Left colon (tissue), 2 donors: Measurements from ENCODE around the gene GSDMA. TPM values are rescaled to one million over a fixed set of nuclear protein-coding genes. Genes with fewer than 3 reads are reported as not detected.

Experiments
- ATAC-seq: fragments of 200-7000 bp; cut with Tn5 transposase; one replicate; pipeline ENCODE4 v1.9.1; 2020; ENCODE audit warnings: mild to moderate bottlenecking, moderate library complexity
- DNase-seq, 2 donors: peaks; one replicate each; pipeline ENCODE4 v3.0.0-alpha.2; 2020
- intact Hi-C, 2 donors: fragments of 100-400 bp; cut with DNase I in 1 of 2; cut with micrococcal nuclease in 1 of 2; formaldehyde crosslinking; loops; one replicate each; pipeline versions ENCODE4 v1.11.2 to v1.14.0; 2022; cut with DNase I, micrococcal nuclease
- long read RNA-seq: library from polyadenylated mRNA; unstranded; transcript quantifications from one replicate; pipeline ENCODE4 v2.0.0, GENCODE V29; 2021
- total RNA-seq, 2 donors: library from RNA; stranded (reverse); fragmentation: NEBNext Ultra II Directional; extraction: Animal tissue kit (Norgen Biotek cat#: 25700); gene quantifications; one replicate each; pipeline ENCODE4 v1.2.1, GENCODE V29; 2021
- donor health status: DM: no; HTN: no; CAD: no.
- donor health status: DM: yes; HTN: yes; CAD: no.

GSDMA gene
- total RNA-seq, result under 1 TPM in 1 of 2 donors, not detected in 1; 0.58 TPM
- long read RNA-seq, partial matches to known transcripts, result 1 of 2 reads
- long read RNA-seq, other reads (novel, unspliced or antisense), result 1 of 2 reads

DNA sequence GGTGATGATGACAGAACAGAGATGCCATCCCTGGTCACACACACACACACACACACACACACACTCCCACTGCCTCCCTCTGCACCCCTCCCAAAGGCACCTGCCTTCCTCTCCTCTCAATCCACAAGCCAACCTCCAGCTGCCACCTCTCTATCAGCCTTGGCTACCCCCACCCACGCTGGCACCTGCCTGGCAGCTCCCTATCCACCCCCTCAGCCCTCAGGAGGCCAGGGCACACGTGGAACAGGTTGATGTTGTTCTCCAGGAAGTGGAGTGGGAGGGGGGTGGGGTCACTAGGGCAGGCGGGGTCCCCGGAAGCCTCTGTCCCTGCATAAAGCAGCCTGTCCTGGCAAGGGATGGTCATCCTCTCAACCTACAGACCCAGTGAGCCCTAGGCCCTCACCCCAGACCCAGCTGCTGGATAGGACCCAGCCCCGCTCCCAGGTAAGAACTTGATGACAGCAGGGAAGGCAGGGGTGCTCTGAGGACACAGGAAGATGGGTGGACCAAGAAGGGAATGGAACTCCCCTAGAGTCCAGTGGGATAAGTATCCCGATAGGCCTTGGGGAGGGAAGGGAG is at the start of gene GSDMA:
Gene GSDMA, plus strand, starts transcription at position 363 of the 579 bp plus-strand sequence. CDS start 2,684 bp downstream, outside the sequence.
- DNase-seq (no peak), ATAC-seq (no peak)
- intact Hi-C loops, result no loop called here

DNA sequence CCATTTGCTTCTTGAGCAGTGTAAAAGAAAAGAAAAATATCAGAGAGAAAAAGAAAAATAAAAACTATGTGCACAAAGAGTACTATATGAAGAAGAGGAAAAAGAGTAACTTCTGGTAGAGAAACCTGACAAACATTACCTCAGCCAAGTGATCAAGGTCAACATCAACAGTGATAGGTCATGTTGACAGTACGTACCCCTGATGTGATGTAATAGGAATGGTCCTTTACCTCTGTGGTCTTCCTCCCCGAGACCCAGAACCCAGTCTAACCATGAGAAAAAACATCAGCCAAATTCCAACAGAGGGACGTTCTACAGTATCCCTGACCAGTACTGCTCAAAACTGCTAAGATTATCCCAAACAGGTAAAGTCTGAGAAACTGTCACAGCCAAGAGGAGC is 48.8 kb upstream of the GSDMA start:
- intact Hi-C loops, result no loop called here
- DNase-seq (no peak), ATAC-seq (no peak)

- ATAC-seq, result no peak
- no peak for DNase-seq
- intact Hi-C loops, result no loop called here
Measured at GRCh38 chr17:39915559-39915958, 47.2 kb upstream of the GSDMA start.

DNA sequence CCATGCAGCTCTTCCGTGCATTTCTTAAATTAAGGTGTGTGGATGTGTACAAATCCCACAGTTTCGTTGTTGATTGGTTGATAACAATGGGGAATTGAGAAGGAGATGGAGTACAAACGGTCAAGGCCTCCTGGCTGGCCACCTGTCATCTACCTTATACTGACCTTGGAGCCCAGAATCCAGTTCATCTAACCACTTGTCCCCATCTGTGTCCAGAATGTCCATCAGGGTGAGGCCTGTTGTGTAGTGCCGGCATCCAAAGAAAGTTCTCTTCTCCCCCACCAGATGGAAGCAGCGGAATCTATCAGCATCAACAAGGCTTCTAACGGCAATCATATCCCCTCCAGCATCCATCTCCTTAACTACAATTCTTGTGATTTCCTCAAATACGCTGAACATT is 45.9 kb upstream of the GSDMA start:
- ATAC-seq (peak; percentile 3), DNase-seq (no peak)
- intact Hi-C loops, result no loop called here

DNA sequence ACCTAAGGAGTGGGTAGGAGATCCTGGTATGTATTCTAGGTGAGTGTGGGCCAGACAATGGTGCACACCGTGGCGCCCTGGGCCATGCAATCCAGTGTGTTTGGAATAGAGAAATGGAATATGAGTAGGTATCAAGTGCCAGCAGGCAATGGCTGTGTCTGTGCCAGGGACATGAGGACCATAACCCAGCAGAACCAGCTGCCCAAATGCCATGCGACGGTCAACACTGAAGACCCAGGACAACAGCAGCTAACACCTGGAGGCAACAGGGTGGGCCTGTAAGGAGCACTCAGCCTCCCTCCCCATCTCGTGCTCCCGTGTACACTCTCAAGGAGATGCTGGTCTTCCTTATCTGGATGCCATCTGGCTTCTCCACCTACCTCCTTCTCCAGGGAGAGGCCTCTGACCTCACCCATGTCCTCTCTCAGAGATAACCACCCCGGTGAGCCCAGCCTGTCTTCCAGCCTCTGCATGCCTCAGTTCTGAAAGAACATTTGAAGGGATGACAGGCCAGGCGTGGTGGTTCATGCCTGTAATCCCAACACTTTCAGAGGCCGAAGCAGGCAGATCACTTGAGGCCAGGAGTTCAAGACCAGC is 43.6 kb upstream of the GSDMA start:
- intact Hi-C loops, result no loop called here
- ATAC-seq (peak; percentile 17), DNase-seq (no peak)

DNA sequence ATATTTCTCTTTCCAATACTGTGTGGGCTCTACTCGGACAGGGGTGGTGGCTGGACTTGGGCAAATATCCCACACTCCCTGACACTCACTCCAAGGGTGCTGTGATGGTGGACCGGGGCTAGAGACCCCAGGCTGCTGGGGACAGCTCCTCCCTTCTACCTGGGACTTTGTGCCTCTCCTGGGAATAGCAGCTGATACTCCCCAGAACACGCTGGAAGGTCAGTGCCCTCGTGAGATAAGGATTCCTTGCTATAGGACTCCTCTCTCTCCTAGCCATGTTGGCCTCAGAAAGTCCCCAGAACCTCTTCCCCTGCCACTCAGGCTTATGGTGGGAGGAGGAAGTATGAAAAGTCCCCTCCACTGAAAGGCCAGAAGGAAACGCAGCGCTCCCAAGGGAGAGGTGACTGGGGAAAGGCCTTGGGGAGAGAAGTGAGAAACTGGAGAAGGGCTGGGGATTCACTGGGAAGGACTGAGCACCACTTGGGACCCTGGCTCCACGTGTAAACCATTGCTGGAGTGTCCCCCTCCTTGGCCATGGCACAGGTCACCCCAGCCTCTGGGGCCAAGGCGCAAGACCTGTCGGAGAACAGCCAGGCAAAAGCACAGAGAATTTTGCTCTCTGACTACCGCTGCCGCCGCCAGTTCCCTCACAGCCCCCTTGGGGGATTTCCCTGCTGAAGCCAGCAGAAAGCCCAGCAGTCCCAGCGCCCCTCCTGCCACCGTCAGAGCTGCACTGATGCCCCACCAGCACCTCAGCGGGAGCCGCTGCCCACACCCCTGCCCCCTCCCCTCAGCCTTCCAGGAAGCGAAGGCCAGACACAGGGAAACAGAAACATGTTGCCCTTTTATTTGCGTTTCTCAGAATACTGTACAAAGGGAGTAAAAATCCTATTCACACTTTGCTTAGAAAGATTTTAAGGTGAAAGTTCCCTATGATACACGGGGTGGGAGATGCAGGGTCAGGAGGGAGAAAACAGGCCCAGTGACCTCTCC is 42.3 kb upstream of the GSDMA start:
- DNase-seq, result no peak
- intact Hi-C loops, result no loop called here
- ATAC-seq, result no peak

DNA sequence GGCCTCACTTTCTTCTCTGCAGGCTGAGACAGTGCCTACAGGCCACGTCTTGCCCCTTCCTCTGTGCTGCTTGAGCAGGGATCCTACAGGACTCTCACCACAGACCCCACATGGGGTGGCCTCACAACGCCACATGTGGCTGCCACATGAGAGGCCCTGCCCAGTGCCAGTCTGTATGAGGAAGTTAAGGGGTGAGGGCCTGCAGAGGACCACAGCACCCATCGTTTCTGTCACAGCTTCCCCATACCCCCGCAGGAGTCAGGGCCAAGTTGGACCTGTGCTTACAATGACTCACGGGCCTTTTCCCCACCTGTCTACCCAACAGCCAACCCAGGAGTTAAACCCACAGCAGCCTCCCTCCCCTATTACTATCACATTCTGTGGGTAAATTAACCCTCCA is 41.5 kb upstream of the GSDMA start:
- no peak for ATAC-seq
- intact Hi-C loops, result no loop called here
- no peak for DNase-seq

DNA sequence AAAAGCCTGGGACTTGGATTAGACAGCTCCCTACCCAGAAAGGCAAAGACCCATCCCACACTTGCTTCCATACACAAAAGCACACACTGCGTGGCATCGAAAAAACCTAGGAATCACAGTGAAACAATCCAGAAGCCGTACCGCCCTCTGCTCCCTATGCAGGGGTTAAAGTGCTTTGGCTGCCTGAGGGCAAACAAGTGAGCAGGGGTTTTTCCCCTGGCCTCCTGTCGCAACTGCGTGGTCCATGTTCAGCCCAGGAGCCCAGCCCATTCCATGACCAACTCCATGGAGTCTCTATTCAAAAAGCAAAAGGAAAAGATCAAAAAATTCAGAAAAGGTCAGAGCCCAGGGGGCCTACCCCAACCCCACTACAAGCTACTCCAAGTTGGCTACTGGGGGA is 40.8 kb upstream of the GSDMA start:
- no peak for ATAC-seq
- DNase-seq, result no peak
- intact Hi-C loops, result no loop called here

DNA sequence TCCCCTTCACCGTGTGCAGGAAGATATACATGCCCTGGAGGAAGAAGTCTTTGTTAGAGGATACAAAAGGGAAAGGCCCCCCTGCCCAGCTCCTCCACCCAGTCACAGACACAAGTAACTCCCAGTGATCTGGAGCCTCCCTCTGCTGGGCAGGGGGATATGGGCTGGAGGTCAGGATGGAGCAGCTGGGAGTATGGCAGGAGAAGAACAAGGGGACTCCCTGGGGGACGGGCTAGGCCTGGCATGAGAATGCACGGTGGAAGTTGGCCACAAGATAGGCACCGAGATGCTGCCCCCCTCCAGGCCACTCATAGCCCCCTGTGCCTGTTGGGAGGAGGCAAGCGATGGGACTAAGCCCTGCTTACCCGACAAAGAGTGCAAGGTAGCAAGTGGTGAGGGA is 39.6 kb upstream of the GSDMA start:
- intact Hi-C loops, result no loop called here
- no peak for DNase-seq
- no peak for ATAC-seq

DNA sequence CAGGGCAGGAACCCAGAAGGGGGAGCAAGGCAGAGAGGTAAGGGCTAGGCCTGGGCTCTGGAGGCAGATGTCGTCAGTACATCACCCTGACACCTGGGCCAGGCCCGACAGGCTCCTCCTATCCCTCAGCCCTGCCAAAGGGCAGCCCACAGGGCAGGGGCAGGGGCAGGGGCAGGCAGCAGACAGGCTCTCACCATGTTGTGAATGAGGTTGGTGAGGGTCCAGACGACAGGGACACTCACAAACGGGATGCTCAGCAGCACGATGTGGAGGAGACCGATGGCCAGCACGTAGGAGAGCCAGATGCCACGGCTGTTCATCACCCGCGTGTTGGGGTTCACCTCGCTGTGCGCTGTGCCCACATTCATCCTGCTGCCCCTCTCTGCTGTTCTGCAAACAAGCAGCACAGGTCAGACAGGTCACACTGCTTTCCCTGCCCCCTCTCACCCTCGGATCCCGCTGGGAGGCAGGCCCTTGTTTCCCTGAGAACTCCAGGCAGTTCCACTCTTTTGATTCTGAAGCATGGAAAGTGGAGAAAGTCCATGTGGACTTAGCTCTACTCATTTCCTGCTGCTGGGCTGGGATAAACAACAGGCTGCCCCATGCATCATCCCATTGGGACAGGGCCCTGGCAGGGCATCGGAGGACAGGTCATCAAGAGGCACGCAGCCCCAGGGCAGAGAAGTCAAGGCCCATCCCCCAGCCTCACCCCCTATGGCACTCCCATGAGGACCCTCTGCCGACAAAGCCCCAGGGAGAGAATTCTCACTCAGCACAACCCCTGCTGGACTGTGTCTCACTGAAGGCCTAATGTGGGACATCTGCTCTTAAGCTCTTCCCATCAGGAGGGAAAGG is 38.7 kb upstream of the GSDMA start:
- intact Hi-C loops, result no loop called here
- DNase-seq (no peak), ATAC-seq (no peak)

- intact Hi-C loops, result no loop called here
- DNase-seq (no peak), ATAC-seq (no peak)
Measured at GRCh38 chr17:39924691-39925055, 38.1 kb upstream of the GSDMA start.

- no peak for DNase-seq
- intact Hi-C loops, result no loop called here
- ATAC-seq, result no peak
Measured at GRCh38 chr17:39925282-39926134, 37.3 kb upstream of the GSDMA start.

GRCh38 chr17:39926135-39926587 is 36.6 kb upstream of the GSDMA start:
- intact Hi-C loops, result no loop called here
- no peak for DNase-seq
- no peak for ATAC-seq

DNA sequence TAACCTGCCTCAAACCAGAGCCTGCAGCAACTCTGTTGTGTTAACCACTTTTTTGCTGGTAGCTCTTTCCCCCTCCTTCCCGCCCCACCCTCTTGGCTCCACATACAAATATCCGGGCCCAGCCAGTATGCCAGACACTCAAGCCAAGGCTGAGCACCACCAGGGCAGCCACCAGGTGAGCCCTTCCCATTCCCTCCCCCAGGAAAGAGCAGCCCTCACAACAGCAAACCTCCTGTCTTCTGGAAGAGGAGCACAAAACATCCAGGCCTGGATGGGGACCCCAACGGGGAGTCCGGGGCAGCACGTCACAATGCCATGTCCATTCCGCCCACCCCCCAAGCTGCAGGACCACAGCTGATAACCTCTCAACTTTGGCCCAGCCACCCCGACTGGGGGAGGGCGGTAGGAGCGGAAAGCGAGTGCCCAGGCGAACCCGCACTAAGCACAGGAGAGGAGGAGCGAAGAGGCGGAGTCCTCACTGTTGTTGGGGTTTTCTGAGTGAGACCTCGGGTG is 36.2 kb upstream of the GSDMA start:
- ATAC-seq, result peak; percentile 64
- peak; percentile 66 to 68 for DNase-seq
- intact Hi-C loops, result no loop called here

DNA sequence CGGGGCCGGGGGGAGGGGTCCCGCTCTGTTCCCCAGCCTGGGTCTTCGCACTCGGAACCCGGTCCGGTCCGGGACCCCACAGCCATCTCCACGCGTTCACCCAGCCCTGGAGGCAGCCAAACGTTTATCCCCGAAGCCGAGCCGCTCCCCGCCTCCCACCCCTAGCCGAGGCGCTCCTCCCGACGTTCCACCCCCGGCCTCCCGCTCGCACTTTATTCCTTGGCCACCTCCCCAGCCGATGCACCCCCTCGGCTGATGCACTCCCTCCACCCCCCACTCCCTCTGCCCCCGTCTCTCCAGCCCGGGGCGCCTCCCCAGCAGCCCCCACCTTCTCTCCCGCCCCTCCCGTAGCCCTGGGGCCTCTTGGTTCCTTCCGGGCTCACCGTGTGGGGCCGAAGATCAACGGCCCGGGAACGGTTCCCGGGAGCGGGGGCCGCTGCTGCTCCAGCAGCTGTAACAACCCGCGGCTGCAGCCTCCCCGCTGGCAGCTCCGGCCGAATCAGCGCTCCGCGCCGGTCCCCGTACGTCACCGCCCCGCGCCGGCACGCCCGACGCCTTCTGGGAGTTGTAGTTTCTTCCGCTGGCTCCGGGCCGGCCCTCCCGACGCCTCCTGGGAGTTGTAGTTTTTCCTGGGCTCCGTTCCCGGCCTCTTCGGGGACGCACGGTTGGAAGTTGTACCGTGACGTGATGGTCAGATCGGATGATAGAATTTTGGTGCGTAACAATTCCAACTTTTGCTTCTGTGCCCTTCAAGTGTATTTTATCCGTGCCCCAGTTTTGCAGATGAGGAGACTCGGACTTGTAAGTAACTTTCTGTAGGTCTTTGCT is 35.5 kb upstream of the GSDMA start, which contains the start of the genes LRRC3C and ORMDL3:
Gene LRRC3C, plus strand, starts transcription at position 632 of the 828 bp plus-strand sequence. CDS start 13,792 bp downstream, outside the sequence.
Gene ORMDL3, minus strand, starts transcription at position 501 of the 828 bp plus-strand sequence. CDS start 3,398 bp downstream, outside the sequence.
- DNase-seq (peak; percentile 94 to 95), ATAC-seq (peak; percentile 96)

More for the DNA sequence above, 35.5 kb upstream of the GSDMA start, which contains the start of the genes LRRC3C and ORMDL3:
- intact Hi-C loops, result no loop called here
